Stimulated activated CD8-positive, alpha-beta memory T cell treated with anti-CD3 and anti-CD28 coated beads, Interleukin-4, amount 100 ng/mL, for 48 hours (primary cell): Measurements from ENCODE around the gene HDAC9.

Experiments used
- DNase-seq: peaks from one replicate; pipeline ENCODE4 v3.0.0-alpha.2; 2020

HDAC9 gene

GRCh38 chr7:18858232-18858631 is 362.7 kb downstream of the HDAC9 start:
- no peak for DNase-seq

GRCh38 chr7:18859318-18859717 is 363.8 kb downstream of the HDAC9 start:
- no peak for DNase-seq

GRCh38 chr7:18860221-18860620 is 364.7 kb downstream of the HDAC9 start:
- no peak for DNase-seq

GRCh38 chr7:18861514-18862118 is 366.1 kb downstream of the HDAC9 start:
- no peak for DNase-seq

DNA sequence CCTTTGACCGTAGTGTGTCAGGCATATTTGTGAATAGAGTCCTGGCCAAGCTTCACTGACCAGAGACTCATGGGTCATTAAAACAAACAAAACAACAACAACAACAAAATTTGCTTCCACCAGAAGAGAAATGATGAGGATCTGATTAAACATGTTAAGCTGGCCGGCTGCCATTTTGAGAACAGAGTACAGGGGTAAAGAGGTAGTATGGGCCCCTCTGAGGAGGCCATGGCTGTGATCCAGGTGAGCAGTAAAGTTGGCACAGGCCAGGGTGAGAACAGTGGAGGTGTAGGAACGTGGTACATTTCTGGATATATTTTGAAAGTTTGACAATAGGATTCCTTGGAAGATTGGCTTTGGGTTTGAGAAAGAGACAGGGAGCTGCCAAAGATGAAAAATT is 369.4 kb downstream of the HDAC9 start:
- no peak for DNase-seq

DNA sequence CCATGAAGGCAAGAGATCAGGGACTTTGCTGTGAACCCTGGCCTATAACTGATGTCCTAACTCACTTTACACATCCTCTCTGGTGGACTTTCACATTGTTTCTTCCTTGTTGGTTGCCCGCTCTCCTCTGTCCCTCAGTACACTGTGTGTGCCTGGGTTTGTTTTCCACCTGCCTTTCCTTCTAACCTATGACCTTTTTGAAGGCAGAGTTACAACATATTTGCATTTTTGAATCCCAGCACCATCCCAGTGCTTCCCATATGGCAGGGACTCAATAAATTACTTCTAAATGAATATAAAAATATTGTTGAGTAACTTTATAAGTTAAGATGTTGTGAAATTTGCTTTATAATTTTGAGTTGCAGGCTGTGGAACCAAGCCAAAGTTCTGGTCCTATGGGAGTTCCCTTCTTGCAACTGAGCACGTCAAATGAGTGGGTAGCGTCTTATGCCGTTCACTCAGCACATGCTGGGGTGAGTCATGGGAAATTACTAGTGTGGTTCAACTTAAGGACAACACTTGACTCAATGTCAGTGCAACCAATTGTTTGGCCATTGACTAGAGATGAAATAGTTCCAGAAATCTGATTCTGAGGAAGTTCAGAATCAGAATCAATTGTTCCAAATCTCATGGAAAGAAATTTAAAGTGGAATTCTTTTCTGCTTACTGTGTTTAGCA is 370.9 kb downstream of the HDAC9 start:
- no peak for DNase-seq

- DNase-seq, result no peak
These were observed 376.8 kb downstream of the HDAC9 start for GRCh38 chr7:18872344-18872743.

GRCh38 chr7:18873734-18874336 is 378.3 kb downstream of the HDAC9 start:
- DNase-seq, result no peak

- no peak for DNase-seq
These were observed 379.3 kb downstream of the HDAC9 start for GRCh38 chr7:18874880-18875279.

DNA sequence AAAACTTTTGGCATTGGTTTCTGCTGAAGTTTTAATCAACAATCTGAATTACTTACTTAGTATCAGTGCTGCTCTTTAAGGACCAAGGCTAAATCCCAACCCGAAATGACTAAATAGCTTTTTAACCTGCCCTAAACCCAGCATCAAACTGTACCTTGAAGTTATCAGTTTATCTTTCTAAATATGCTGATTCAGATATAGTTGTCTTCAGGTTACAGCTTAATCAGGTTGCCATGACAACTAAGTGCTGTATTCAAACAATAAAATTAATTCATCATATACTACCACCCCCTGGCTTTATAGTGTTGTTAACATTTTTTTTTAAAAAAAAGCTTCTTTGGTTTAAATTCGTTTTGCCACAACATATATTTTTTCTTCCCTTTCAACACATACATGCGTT is 382.3 kb downstream of the HDAC9 start:
- no peak for DNase-seq

- DNase-seq, result no peak
These were observed 391.3 kb downstream of the HDAC9 start for GRCh38 chr7:18886832-18887231.

DNA sequence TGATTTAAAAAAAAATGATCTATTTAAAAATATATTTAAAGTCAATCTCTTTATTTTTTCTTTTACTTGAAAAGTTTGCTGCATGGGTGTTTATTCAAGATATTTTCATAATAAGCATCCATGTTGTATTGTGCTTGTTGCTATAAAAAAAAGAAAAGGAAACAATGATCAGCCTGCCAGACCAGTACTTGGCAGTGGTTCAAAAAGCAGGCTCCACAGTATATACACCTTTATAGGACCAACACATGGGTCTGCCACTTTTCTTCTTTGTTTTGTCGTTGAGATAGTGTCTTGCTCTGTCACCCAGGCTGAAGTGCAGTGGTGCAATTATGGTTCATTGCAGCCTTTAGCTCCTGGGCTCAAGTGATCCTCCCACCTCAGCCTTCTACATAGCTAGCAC is 393.9 kb downstream of the HDAC9 start:
- DNase-seq, result no peak

DNA sequence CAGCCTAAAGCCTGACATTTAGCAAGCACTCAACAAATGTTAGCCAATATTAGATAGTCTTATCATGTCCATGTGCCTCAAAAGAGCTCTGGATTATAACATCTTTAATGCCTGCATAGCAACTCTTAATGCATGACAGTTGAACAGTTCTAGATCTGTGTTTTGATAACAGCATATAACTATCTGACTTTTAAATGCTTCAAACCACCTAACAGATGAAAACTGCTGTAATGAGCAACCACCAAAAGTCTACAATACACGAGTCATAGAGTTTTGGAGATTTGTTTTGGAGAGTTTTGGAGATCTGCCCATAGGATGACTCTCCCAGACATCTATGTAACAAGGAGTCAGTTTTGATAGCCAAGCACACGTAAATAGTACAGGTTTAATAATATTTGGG is 394.6 kb downstream of the HDAC9 start:
- DNase-seq, result no peak

DNA sequence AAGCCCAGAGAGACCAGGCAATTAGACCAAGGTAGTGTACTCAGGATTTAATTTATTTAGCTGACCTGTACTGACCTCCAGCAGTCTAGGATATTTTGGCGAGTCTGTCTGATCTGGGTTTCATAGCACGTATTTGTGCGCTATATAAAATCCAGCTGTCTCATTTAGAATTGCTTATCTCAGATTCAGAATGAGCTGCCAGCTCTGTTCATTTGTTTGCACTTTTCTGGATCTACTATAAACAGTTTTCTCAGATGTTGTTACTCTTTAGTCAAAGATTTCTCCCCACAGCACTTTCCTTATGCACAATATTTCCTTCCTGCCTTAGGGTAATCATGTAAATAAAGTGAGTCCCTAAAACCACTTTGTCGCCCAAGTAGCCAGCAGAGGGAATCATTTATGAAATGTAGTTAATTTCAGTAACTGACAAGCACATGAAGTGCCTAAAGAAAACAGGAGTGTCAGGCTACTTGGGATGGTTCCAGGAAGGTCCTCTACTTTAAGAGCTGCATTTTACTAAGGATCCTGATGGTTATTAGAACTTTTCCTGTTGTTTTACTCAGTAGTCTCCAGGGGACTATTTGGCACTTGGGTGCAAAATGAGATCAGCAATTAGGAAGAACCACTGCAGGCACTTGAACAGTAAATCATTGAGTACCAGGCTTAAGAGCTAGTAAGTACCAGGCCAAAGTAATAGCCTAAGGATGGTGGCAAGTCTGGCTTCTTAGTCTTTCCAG is 395.5 kb downstream of the HDAC9 start:
- DNase-seq, result no peak

DNA sequence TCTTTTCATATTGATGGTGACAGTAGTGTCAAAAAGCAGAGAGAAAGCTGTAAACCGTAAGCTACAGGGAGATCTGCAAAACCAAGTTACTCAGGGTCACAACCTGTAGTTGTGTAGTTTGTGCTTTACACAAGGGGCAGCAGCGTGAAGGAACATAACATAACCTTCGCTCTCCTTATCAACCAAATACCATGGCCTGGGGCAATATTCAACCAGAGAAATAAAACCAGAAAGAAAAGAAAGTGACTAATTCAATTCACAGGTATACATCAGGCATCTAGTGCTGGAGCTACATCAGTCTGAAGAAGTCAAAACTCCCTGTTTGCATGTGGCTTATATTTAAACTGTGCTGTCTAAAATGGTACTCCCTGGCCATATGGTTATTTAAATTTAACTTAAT is 397.6 kb downstream of the HDAC9 start:
- no peak for DNase-seq

- no peak for DNase-seq
These were observed 398.6 kb downstream of the HDAC9 start for GRCh38 chr7:18894155-18894554.

GRCh38 chr7:18895456-18895855 is 399.9 kb downstream of the HDAC9 start:
- DNase-seq, result no peak

DNA sequence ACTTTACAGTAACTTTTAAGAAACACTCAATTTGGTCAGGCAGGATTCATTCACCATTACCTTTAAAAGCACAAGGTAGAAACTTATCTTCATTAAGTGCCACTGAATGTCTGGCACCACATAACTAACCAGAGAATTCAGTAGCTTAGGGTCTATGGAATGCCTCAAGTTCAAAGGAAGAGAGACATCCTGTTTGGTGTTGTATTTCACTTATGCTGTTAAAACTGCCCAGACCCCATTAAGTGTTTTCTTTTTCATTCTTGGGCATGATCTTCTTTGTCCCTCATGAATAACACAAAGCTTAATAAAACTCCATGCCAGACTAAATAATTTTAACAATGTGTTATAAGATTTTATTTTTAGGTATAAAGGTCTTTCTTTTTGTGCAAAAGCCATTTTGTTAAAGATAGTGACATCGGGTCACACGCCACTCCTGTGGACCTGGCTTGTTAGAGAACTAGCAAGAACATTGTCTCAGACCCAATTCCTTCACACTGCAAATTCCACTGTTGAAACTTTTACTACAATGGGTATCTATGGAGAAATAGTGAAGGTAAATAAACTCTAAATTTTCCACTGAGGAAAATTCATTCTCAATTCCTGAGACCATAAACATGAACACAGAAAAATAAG is 400.9 kb downstream of the HDAC9 start:
- DNase-seq, result no peak

GRCh38 chr7:18900236-18900635 is 404.7 kb downstream of the HDAC9 start:
- no peak for DNase-seq

GRCh38 chr7:18900803-18901202 is 405.3 kb downstream of the HDAC9 start:
- no peak for DNase-seq

- no peak for DNase-seq
These were observed 405.8 kb downstream of the HDAC9 start for GRCh38 chr7:18901351-18901750.

DNA sequence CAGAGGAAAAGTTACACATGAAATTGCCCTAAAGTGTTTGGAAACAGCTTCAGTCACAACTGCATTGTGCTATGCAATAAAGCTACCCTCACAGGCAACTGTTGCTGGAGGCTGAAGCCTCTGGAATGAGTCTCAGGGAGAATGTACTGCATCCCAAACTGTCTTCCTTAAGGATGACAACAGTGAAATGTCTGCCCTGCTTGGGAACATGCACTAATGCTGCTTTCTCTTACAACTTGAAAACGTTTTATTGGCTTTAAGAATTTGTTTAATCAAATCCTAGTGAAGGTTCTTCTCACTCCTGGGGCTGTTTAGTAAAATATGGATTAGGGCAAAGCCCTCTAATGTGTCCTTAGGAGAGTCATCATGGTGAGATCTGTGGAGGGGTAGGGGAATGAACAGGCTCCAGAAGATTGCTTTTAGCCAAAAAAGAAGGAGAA is 406.5 kb downstream of the HDAC9 start:
- DNase-seq, result no peak

DNA sequence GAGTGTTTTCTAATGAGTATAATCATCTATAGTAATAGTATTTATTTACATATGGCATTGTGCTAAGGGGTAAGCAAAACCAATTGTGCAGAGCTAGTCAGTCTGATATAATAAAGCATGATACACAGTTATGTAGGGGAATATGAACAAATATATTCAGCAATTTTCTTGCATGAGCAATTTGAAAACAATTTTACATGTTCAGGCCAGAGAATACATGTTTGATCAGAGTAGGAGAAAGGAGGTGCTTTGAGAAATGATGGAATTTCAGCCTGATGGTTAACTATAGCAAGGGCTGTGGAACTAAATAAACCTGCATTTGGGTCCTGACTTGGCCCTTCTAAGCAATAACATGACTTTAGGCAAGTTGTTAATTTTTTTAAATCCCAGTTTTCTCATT is 407.3 kb downstream of the HDAC9 start:
- DNase-seq, result no peak
